Endothelial cell of umbilical vein (primary cell): Measurements from ENCODE around the gene TRABD2A. TPM values are rescaled to one million over a fixed set of nuclear protein-coding genes. Genes with fewer than 3 reads are reported as not detected.

Experiments used
- BruUV-seq: library from RNA; stranded (reverse); fragments of 400-500 nt; replicated peaks from 2 replicates; lab custom pipeline; 2021; lab: Mats Ljungman, UMichigan
- CTCF ChIA-PET: fragments of 300-600, 350-600 bp; sonication (Branson Sonifier 250); formaldehyde crosslinking; loops from one replicate; lab custom pipeline; 2021; ENCODE audit warnings: antibody characterized with exemption, inconsistent platforms; lab: Charles Lee
- POLR2A ChIA-PET: fragments of 300-600, 350-600 bp; sonication (Branson Sonifier 250); formaldehyde crosslinking; loops from one replicate; lab custom pipeline; 2021; ENCODE audit warnings: antibody characterized with exemption, inconsistent platforms; lab: Charles Lee
- DNase-seq: peaks from one replicate; pipeline ENCODE4 v3.0.0-alpha.2; 2011; ENCODE audit warnings: low read depth, low spot score
- FAIRE-seq: peaks from 2 replicates; lab custom pipeline; 2011; peaks lifted over from hg19 to GRCh38; lab: Jason Lieb, UNC
- H2AFZ ChIP-seq: 2 replicates; pipeline ENCODE4 v1.6.0; 2012; ENCODE audit warnings: low read depth, low read length, control low read depth, inconsistent platforms
- H3K27ac ChIP-seq: 2 replicates; pipeline ENCODE4 v1.5.1; 2011; ENCODE audit warnings: low read depth, mild to moderate bottlenecking, control low read depth, low read length, moderate library complexity; ENCODE audit not compliant: insufficient read depth
- H3K27me3 ChIP-seq, 2 experiments: 2 replicates each; pipeline versions ENCODE4 v1.6.0 to v1.6.1; 2011; ENCODE audit warnings: low read length in 2 of 2, mixed read lengths in 1 of 2; ENCODE audit not compliant: control insufficient read depth in 2 of 2, insufficient read depth in 2 of 2
- H3K36me3 ChIP-seq, 2 experiments: 2 replicates in 1 of 2; 3 replicates in 1 of 2; pipeline ENCODE4 v1.5.1; 2011; ENCODE audit warnings: low read length in 2 of 2, mild to moderate bottlenecking in 1 of 2, moderate library complexity in 1 of 2; ENCODE audit not compliant: control insufficient read depth in 2 of 2, insufficient read depth in 2 of 2; ENCODE audit errors: extremely low read depth in 1 of 2
- H3K4me1 ChIP-seq: 3 replicates; pipeline ENCODE4 v1.5.1; 2011; ENCODE audit warnings: mild to moderate bottlenecking, low read length; ENCODE audit not compliant: control insufficient read depth, insufficient read depth; ENCODE audit errors: extremely low read depth
- H3K4me2 ChIP-seq: 2 replicates; pipeline ENCODE4 v1.6.1; 2011; ENCODE audit warnings: low read length, control low read depth, mixed read lengths; ENCODE audit not compliant: insufficient read depth
- H3K4me3 ChIP-seq, 3 experiments: fragments of 200-600 bp in 1 of 3; sonication (generic), shearing (Covaris generic) in 1 of 3; replicated peaks in 1 of 3; 2 replicates each; pipeline ENCODE4 v1.5.1; 2011 to 2016; ENCODE audit warnings: control low read depth in 3 of 3, low read length in 3 of 3, mild to moderate bottlenecking in 2 of 3, inconsistent platforms in 1 of 3, low read depth in 1 of 3, moderate library complexity in 1 of 3; ENCODE audit not compliant: insufficient read depth in 1 of 3
- H3K79me2 ChIP-seq: 2 replicates; pipeline ENCODE4 v1.6.0; 2012; ENCODE audit warnings: low read length, inconsistent platforms; ENCODE audit not compliant: control insufficient read depth, insufficient read depth
- H3K9ac ChIP-seq: replicated peaks from 2 replicates; pipeline ENCODE3; 2011; ENCODE audit warnings: low read length, control low read depth; ENCODE audit not compliant: insufficient read depth; ENCODE audit errors: extremely low read depth
- H3K9me1 ChIP-seq: replicated peaks from 3 replicates; pipeline ENCODE4 v1.6.0; 2011; ENCODE audit warnings: mild to moderate bottlenecking, low read length; ENCODE audit not compliant: control insufficient read depth, insufficient read depth; ENCODE audit errors: extremely low read depth
- H3K9me3 ChIP-seq: replicated peaks from 2 replicates; pipeline ENCODE4 v1.5.1; 2012; ENCODE audit warnings: low read length, inconsistent platforms; ENCODE audit not compliant: control insufficient read depth, insufficient read depth
- H4K20me1 ChIP-seq: replicated peaks from 2 replicates; pipeline ENCODE3; 2011; ENCODE audit warnings: mild to moderate bottlenecking, low read length; ENCODE audit not compliant: control insufficient read depth, insufficient read depth; ENCODE audit errors: extremely low read depth
- EZH2 ChIP-seq: IDR thresholded peaks from 2 replicates; pipeline ENCODE4 v1.6.1; 2012; ENCODE audit warnings: borderline replicate concordance, low read depth, mild to moderate bottlenecking, moderate library complexity, low read length, inconsistent platforms; ENCODE audit not compliant: severe bottlenecking
- FOS ChIP-seq: IDR thresholded peaks from 2 replicates; pipeline ENCODE4 v1.6.1; 2011; ENCODE audit warnings: mild to moderate bottlenecking, low read length, moderate library complexity, borderline replicate concordance; ENCODE audit not compliant: insufficient read depth
- GATA2 ChIP-seq: IDR thresholded peaks from 2 replicates; pipeline ENCODE4 v1.7.0; 2011; ENCODE audit warnings: low read depth, mild to moderate bottlenecking, moderate library complexity, mixed read lengths, low read length; ENCODE audit not compliant: insufficient read length, insufficient read depth
- MYC ChIP-seq: IDR thresholded peaks from one replicate; pipeline ENCODE4 v1.6.1; 2011; ENCODE audit warnings: mild to moderate bottlenecking, low read depth, low read length
- POLR2AphosphoS5 ChIP-seq: IDR thresholded peaks from 2 replicates; pipeline ENCODE4 v1.6.1; 2012; ENCODE audit warnings: low read depth, mild to moderate bottlenecking, control low read depth, low read length, moderate library complexity; ENCODE audit not compliant: insufficient read depth
- dilution Hi-C: fragments of 300-500 bp; cut with MboI; formaldehyde crosslinking; loops from one replicate; pipeline ENCODE4 v1.15.0; 2019; ENCODE audit warnings: low sequenced_read_pairs; ENCODE audit not compliant: extremely low pct_ligation_motif_present
- intact Hi-C: fragments of 100-400 bp; cut with micrococcal nuclease; formaldehyde crosslinking; loops from one replicate; pipeline ENCODE4 v1.10.0; 2022
- polyA plus RNA-seq, 4 experiments: library from polyadenylated mRNA; depleted of rRNA in 3 of 4; stranded (reverse) in 3 of 4; unstranded in 1 of 4; fragments of >200 nt; gene quantifications; 2 replicates each; pipeline versions ENCODE4 v1.2.1 to v1.2.3, GENCODE V29; 2011 to 2012; ENCODE audit warnings: missing spikeins in 1 of 4
- total RNA-seq: library from RNA; stranded (reverse); gene quantifications from 2 replicates; pipeline ENCODE4 v1.2.3, GENCODE V29; 2021
- TF ChIP-seq, protein P1 (sequence below), 2 donors: IDR thresholded peaks; 1 replicate in 1 of 2; 2 replicates in 1 of 2; pipeline ENCODE4 v1.5.1; 2011; ENCODE audit warnings: low read length in 2 of 2, mild to moderate bottlenecking in 2 of 2, moderate library complexity in 2 of 2, control low read depth in 1 of 2, inconsistent platforms in 1 of 2, low read depth in 1 of 2; ENCODE audit not compliant: insufficient read depth in 1 of 2; ENCODE audit errors: extremely low read depth in 1 of 2

Gene TRABD2A
- total and polyA plus RNA-seq, 2 donors (not counting 3 experiments of a cell fraction or from before 2014, with no cell fraction given): 1.0 to 1.8 TPM

DNA sequence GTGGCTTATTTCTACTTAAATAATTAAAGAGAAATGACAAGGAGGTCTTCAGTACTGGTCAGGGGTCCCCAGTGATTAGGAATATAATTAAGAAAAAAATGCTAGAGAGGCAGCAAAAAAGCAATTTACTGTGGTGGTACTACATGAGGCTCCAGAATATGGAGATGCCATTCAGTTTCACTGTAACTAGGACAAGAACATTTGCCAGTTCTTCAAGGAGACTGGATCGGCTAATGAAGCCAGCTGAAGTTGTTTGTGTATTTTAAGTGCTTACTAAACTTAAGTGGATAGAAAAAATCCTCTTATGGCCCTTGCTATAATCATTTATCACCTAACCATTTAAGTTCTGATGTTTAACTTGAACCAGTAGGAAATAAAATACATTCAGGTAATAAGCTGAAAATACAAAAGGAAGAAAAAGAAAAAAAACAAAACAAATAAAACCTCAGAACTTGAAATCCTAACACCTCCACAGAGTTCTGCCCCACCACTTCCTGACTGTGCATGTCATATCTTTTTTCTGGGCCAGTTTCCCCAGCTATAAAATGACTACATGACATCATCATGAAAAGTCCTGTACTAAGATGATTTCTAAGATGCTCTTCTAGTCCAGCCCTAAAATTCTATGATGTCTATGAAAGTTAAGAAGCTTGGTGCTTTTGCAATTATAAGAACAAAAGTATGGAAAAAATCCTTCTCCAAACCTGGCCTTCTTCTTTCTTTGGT is 98.0 kb downstream of the TRABD2A start:
- H3K9me1 ChIP-seq: no peaks in the 10 kb centered on the region
- no peak overlapping the region for H3K9ac ChIP-seq
- ChIA-PET CTCF (no interaction called here), POLR2A (no interaction called here)
- no peaks in the 10 kb centered on the region for H4K20me1 ChIP-seq
- no peaks in the 10 kb centered on the region for H3K9me3 ChIP-seq
- H3K4me1 ChIP-seq: no peaks in the 10 kb centered on the region
- no peak for DNase-seq
- no peak overlapping the region for H3K4me2 ChIP-seq
- H3K27ac ChIP-seq: no peak overlapping the region
- dilution Hi-C loops: no loop called here
- TF ChIP-seq MYC (no peak), FOS (no peak)
- intact Hi-C loops: no loop called here
- H2AFZ ChIP-seq: no peak overlapping the region
- no peaks in the 10 kb centered on the region for H3K27me3 ChIP-seq
- H3K36me3 ChIP-seq: no peaks in the 10 kb centered on the region
- BruUV-seq: no TSS peak
- no peaks in the 10 kb centered on the region for H3K79me2 ChIP-seq
- H3K4me3 ChIP-seq: no peak overlapping the region
- FAIRE-seq: no peak

DNA sequence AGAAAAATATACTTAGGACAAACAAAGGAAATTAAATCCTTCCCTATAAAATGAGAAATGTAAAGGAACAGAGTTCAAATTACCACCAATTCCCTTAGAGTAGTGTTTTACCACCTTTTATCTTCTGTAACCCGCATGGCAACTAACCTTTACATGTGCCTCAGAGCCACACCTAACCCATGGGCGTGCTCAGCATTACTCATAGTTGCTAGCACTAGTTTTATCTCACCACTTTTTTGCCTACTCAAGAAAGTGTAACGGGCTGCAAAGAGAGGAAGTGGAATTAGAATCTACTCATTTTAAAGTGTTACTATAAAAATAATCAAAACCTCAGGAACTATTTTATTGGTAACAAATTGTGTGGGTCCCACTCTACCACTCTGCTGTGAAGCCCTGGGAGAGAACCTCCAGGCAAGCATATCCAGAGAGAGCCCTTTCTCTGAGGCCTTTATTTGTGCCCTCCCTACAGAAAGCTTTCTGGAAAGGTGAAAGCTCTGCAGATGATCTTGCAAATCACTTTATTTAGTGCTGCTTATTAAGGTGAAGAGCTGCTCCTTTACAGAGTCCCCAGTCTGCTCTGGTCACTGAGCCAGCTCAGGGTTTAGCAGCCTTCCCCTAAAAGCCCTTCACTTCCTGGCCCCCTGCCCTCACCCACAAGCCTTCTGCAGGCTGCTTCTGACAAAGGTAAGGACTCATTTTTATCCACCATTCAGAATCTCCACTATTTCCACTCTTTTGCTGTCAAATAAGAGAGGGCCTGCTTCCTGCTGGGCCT is 98.8 kb downstream of the TRABD2A start:
- CTCF ChIA-PET: no interaction called here
- no peak for TF ChIP-seq MYC
- no peak for TF ChIP-seq FOS
- TF ChIP-seq POLR2AphosphoS5: no peak
- no peak for TF ChIP-seq EZH2
- TF ChIP-seq, protein P1, sequence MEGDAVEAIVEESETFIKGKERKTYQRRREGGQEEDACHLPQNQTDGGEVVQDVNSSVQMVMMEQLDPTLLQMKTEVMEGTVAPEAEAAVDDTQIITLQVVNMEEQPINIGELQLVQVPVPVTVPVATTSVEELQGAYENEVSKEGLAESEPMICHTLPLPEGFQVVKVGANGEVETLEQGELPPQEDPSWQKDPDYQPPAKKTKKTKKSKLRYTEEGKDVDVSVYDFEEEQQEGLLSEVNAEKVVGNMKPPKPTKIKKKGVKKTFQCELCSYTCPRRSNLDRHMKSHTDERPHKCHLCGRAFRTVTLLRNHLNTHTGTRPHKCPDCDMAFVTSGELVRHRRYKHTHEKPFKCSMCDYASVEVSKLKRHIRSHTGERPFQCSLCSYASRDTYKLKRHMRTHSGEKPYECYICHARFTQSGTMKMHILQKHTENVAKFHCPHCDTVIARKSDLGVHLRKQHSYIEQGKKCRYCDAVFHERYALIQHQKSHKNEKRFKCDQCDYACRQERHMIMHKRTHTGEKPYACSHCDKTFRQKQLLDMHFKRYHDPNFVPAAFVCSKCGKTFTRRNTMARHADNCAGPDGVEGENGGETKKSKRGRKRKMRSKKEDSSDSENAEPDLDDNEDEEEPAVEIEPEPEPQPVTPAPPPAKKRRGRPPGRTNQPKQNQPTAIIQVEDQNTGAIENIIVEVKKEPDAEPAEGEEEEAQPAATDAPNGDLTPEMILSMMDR (IDR thresholded peaks at IDR 0.05; ENCODE audit: extremely low read depth in 1 of 2, insufficient read depth in 1 of 2, low read depth in 1 of 2, low read length in 2 of 2): no peak
- TF ChIP-seq GATA2: no peak
- Histone ChIP-seq H3K27me3 (no peaks in the 10 kb centered on the region), H3K9me3 (no peaks in the 10 kb centered on the region), H3K36me3 (no peaks in the 10 kb centered on the region), H3K4me3 (no peak overlapping the region), H3K79me2 (no peaks in the 10 kb centered on the region), H4K20me1 (no peaks in the 10 kb centered on the region), H3K4me1 (no peaks in the 10 kb centered on the region), H3K27ac (no peak overlapping the region), H2AFZ (no peak overlapping the region), H3K9me1 (no peaks in the 10 kb centered on the region), H3K9ac (no peak overlapping the region), H3K4me2 (no peak overlapping the region)
- FAIRE-seq (no peak), DNase-seq (no peak)
- no TSS peak for BruUV-seq
- dilution Hi-C loops (no loop called here), intact Hi-C loops (no loop called here)
- POLR2A ChIA-PET: no interaction called here
